B cell (primary cell): Measurements from ENCODE around the gene OTUB2.

Source experiments
- EZH2 ChIP-seq: IDR thresholded peaks from 2 replicates; pipeline ENCODE4 v1.6.1; 2012; ENCODE audit warnings: borderline replicate concordance, low read depth, mild to moderate bottlenecking, moderate library complexity, low read length; ENCODE audit not compliant: insufficient read depth, poor library complexity, severe bottlenecking
- TF ChIP-seq, protein P1 (sequence below): fragments of 200-600 bp; IDR thresholded peaks from one replicate; pipeline ENCODE4 v1.8.0; 2022; ENCODE audit warnings: antibody characterized with exemption, mild to moderate bottlenecking

DNA sequence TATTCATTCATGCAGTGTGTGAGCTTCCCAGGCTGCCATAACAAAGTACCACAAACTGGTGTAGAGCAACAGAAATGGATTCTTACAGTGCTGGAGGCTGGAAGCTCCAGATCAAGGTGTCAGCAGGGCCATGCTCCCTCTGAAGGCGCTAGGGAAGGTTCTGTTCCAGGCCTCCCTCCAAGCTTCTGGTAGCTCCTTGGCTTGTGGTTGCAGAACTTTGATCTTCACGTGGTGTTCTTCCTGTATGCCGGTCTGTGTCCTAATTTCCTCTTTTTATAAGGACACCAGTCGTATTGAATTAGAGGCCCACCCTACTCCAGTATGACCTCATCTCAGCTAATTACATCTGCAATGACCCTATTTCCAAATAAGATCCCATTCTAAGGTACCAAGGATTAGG lies 3.1 kb downstream of the OTUB2 start:
- TF ChIP-seq, protein P1, sequence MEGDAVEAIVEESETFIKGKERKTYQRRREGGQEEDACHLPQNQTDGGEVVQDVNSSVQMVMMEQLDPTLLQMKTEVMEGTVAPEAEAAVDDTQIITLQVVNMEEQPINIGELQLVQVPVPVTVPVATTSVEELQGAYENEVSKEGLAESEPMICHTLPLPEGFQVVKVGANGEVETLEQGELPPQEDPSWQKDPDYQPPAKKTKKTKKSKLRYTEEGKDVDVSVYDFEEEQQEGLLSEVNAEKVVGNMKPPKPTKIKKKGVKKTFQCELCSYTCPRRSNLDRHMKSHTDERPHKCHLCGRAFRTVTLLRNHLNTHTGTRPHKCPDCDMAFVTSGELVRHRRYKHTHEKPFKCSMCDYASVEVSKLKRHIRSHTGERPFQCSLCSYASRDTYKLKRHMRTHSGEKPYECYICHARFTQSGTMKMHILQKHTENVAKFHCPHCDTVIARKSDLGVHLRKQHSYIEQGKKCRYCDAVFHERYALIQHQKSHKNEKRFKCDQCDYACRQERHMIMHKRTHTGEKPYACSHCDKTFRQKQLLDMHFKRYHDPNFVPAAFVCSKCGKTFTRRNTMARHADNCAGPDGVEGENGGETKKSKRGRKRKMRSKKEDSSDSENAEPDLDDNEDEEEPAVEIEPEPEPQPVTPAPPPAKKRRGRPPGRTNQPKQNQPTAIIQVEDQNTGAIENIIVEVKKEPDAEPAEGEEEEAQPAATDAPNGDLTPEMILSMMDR: no peak
- no peak for TF ChIP-seq EZH2
